Karpas-422 (cell line): ENCODE results near the gene CACNA1C. TPM values are rescaled to one million over a fixed set of nuclear protein-coding genes. Genes with fewer than 3 reads are reported as not detected.

Source experiments
- DNase-seq: peaks from one replicate; pipeline ENCODE4 v3.0.0-alpha.2; 2015
- H2AFZ ChIP-seq: fragments of 200-600 bp; sonication (generic); 2 replicates; pipeline ENCODE4 v1.6.1; 2014; ENCODE audit warnings: antibody characterized with exemption, low read length, mixed read lengths
- H3K27ac ChIP-seq: fragments of 200-600 bp; sonication (generic); 2 replicates; pipeline ENCODE4 v1.5.1; 2014; ENCODE audit warnings: mild to moderate bottlenecking, low read length, moderate library complexity
- H3K27me3 ChIP-seq: fragments of 200-600 bp; sonication (generic); 2 replicates; pipeline ENCODE4 v1.6.1; 2014; ENCODE audit warnings: low read length, mixed read lengths
- H3K36me3 ChIP-seq: fragments of 200-600 bp; sonication (generic); 2 replicates; pipeline ENCODE4 v1.6.1; 2014; ENCODE audit warnings: low read length, mixed read lengths; ENCODE audit not compliant: insufficient read depth
- H3K4me1 ChIP-seq: fragments of 200-600 bp; sonication (generic); 2 replicates; pipeline ENCODE4 v1.6.1; 2014; ENCODE audit warnings: mild to moderate bottlenecking, low read length, mixed read lengths
- H3K4me2 ChIP-seq: fragments of 200-600 bp; sonication (generic); 2 replicates; pipeline ENCODE4 v1.6.1; 2014; ENCODE audit warnings: low read length, low read depth, mild to moderate bottlenecking; ENCODE audit not compliant: poor library complexity, severe bottlenecking
- H3K4me3 ChIP-seq: fragments of 200-600 bp; sonication (generic); 2 replicates; pipeline ENCODE4 v1.5.1; 2014; ENCODE audit warnings: mild to moderate bottlenecking, antibody characterized with exemption, low read length, mixed read lengths
- H3K79me2 ChIP-seq: fragments of 200-600 bp; sonication (generic); 2 replicates; pipeline ENCODE4 v1.6.1; 2014; ENCODE audit warnings: mild to moderate bottlenecking, low read length, mixed read lengths
- H3K9ac ChIP-seq: fragments of 200-600 bp; sonication (generic); 2 replicates; pipeline ENCODE4 v1.6.0; 2014; ENCODE audit warnings: low read length
- H3K9me2 ChIP-seq: fragments of 200-600 bp; sonication (generic), shearing (Covaris generic); replicated peaks from 2 replicates; pipeline ENCODE4 v1.6.0; 2014; ENCODE audit warnings: mild to moderate bottlenecking, low read length, moderate library complexity; ENCODE audit not compliant: insufficient read depth
- H3K9me3 ChIP-seq: fragments of 300-700, 200-600 bp; sonication (generic); 2 replicates; pipeline ENCODE4 v1.6.1; 2014; ENCODE audit warnings: low read length, mixed read lengths
- H4K20me1 ChIP-seq: fragments of 200-600 bp; sonication (generic); 2 replicates; pipeline ENCODE4 v1.6.1; 2014; ENCODE audit warnings: mild to moderate bottlenecking, antibody characterized with exemption, low read length, low read depth; ENCODE audit not compliant: insufficient read depth
- total RNA-seq: library from RNA; depleted of rRNA; stranded (reverse); fragments of >200 nt; shearing (Covaris generic); gene quantifications from 2 replicates; pipeline ENCODE4 v1.2.3, GENCODE V29; 2014; ENCODE audit warnings: low replicate concordance; rRNA removed

The CACNA1C gene
- total RNA-seq, result 0.11 TPM in 1 of 2 replicates, not detected in the other

DNA sequence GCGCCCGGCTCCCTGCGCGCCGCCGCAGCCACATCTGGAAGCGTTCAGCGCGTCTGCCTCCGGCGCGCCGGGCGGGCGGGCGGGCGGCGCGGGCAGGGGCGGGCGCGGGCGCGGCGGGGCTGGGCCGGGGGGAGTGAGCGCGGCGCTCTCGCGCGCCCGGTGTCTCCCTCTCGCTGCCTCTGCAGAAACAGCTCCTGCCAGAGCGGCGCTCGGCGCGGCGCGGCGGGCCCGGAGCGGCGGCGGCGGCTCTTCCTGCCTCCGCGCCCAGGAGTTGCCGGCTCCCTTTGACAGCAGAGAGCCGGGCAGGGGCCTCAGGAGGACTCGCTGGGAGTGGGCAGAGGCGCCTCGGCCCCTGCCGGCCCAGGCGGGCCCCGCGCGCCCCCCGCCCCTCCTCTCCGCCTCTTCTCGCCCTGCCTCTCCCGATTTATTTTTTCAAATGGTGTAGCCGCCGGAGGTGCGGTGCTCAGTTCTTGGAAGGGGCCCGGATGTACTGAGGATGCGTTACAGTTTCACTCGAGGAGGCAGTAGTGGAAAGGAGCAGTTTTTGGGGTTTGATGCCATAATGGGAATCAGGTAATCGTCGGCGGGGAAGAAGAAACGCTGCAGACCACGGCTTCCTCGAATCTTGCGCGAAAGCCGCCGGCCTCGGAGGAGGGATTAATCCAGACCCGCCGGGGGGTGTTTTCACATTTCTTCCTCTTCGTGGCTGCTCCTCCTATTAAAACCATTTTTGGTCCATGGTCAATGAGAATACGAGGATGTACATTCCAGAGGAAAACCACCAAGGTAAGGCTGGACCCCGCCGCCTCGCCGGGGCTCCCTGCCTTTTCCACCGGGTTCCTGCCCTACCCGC is at the start of gene CACNA1C:
CACNA1C (plus strand) TSS at position 162 of the 853 bp plus-strand sequence; CDS start at position 738, 576 bp downstream.
- peaks cover 10% of the 10 kb centered on the region for H3K4me1 ChIP-seq
- H2AFZ ChIP-seq, result no peak within 1 kb of the TSS
- no peaks in the 10 kb centered on the region for H4K20me1 ChIP-seq
- H3K9me2 ChIP-seq, result no peaks in the 10 kb centered on the region
- H3K36me3 ChIP-seq, result no peaks in the 10 kb centered on the region
- no peak within 1 kb of the TSS for H3K4me2 ChIP-seq
- H3K79me2 ChIP-seq, result no peaks in the 10 kb centered on the region
- H3K9ac ChIP-seq, result no peak within 1 kb of the TSS
- DNase-seq, result no peak
- H3K9me3 ChIP-seq, result no peaks in the 10 kb centered on the region
- no peak within 1 kb of the TSS for H3K4me3 ChIP-seq
- no peak within 1 kb of the TSS for H3K27ac ChIP-seq
- H3K27me3 ChIP-seq, result no peaks in the 10 kb centered on the region

- peaks cover 17% of the 10 kb centered on the region for H3K4me1 ChIP-seq
- H3K9me2 ChIP-seq, result no peaks in the 10 kb centered on the region
- DNase-seq, result no peak
- H3K79me2 ChIP-seq, result peaks cover 48% of the 10 kb centered on the region
- H3K9me3 ChIP-seq, result no peaks in the 10 kb centered on the region
- no peaks in the 10 kb centered on the region for H3K36me3 ChIP-seq
- peak overlapping the region; percentile 67; the same call in 1 of the 2 replicates for H2AFZ ChIP-seq
- H4K20me1 ChIP-seq, result no peaks in the 10 kb centered on the region
- H3K27me3 ChIP-seq, result no peaks in the 10 kb centered on the region
- H3K4me3 ChIP-seq, result peak overlapping the region; percentile 83
- H3K9ac ChIP-seq, result peak overlapping the region; percentile 95
- peak overlapping the region; percentile 78 for H3K4me2 ChIP-seq
- H3K27ac ChIP-seq, result peak overlapping the region; percentile 71
Measured at GRCh38 chr12:2003676-2004112, 49.1 kb upstream of the CACNA1C start.

- no peaks in the 10 kb centered on the region for H3K9me2 ChIP-seq
- peak within 1 kb of the TSS; percentile 78 for H3K4me2 ChIP-seq
- H2AFZ ChIP-seq, result peak within 1 kb of the TSS; percentile 92
- H3K27me3 ChIP-seq, result no peaks in the 10 kb centered on the region
- peak within 1 kb of the TSS; percentile 71 for H3K27ac ChIP-seq
- peak within 1 kb of the TSS; percentile 95 for H3K9ac ChIP-seq
- peak; percentile 96 for DNase-seq
- H3K36me3 ChIP-seq, result no peaks in the 10 kb centered on the region
- no peaks in the 10 kb centered on the region for H3K9me3 ChIP-seq
- H3K4me3 ChIP-seq, result peak within 1 kb of the TSS; percentile 83
- H4K20me1 ChIP-seq, result no peaks in the 10 kb centered on the region
- peaks cover 18% of the 10 kb centered on the region for H3K4me1 ChIP-seq
- peaks cover 44% of the 10 kb centered on the region for H3K79me2 ChIP-seq
Measured at GRCh38 chr12:2004113-2004929, 48.5 kb upstream of the CACNA1C start, which contains the start of gene DCP1B. Gene DCP1B, minus strand, starts transcription at chr12:2004457. Its CDS starts 26 bp downstream, at chr12:2004431.

- Histone ChIP-seq H3K4me1 (peaks cover 14% of the 10 kb centered on the region), H3K27ac (no peak overlapping the region), H3K4me3 (no peak overlapping the region), H3K9me3 (no peaks in the 10 kb centered on the region), H2AFZ (no peak overlapping the region), H3K9ac (no peak overlapping the region), H4K20me1 (no peaks in the 10 kb centered on the region), H3K36me3 (no peaks in the 10 kb centered on the region), H3K9me2 (no peaks in the 10 kb centered on the region), H3K4me2 (no peak overlapping the region), H3K27me3 (no peaks in the 10 kb centered on the region), H3K79me2 (peaks cover 3% of the 10 kb centered on the region)
- no peak for DNase-seq
Measured at GRCh38 chr12:2008677-2009076, 44.1 kb upstream of the CACNA1C start.

GRCh38 chr12:2009623-2010022 is 43.2 kb upstream of the CACNA1C start:
- Histone ChIP-seq H2AFZ (no peak overlapping the region), H3K27me3 (no peaks in the 10 kb centered on the region), H3K4me3 (no peak overlapping the region), H3K9ac (no peak overlapping the region), H3K4me2 (no peak overlapping the region), H3K79me2 (no peaks in the 10 kb centered on the region), H3K36me3 (no peaks in the 10 kb centered on the region), H3K9me2 (no peaks in the 10 kb centered on the region), H4K20me1 (no peaks in the 10 kb centered on the region), H3K27ac (no peak overlapping the region), H3K4me1 (peaks cover 14% of the 10 kb centered on the region), H3K9me3 (no peaks in the 10 kb centered on the region)
- DNase-seq, result peak; percentile 56

- no peak overlapping the region for H2AFZ ChIP-seq
- no peak overlapping the region for H3K27ac ChIP-seq
- H3K4me1 ChIP-seq, result peaks cover 16% of the 10 kb centered on the region
- DNase-seq, result no peak
- H3K9me2 ChIP-seq, result no peaks in the 10 kb centered on the region
- no peaks in the 10 kb centered on the region for H4K20me1 ChIP-seq
- no peak overlapping the region for H3K4me2 ChIP-seq
- H3K27me3 ChIP-seq, result no peaks in the 10 kb centered on the region
- H3K9me3 ChIP-seq, result no peaks in the 10 kb centered on the region
- H3K79me2 ChIP-seq, result no peaks in the 10 kb centered on the region
- H3K4me3 ChIP-seq, result no peak overlapping the region
- no peak overlapping the region for H3K9ac ChIP-seq
- H3K36me3 ChIP-seq, result no peaks in the 10 kb centered on the region
Measured at GRCh38 chr12:2011643-2012607, 40.9 kb upstream of the CACNA1C start.

- Histone ChIP-seq H3K79me2 (no peaks in the 10 kb centered on the region), H3K9me2 (no peaks in the 10 kb centered on the region), H3K27ac (no peak overlapping the region), H4K20me1 (no peaks in the 10 kb centered on the region), H3K27me3 (no peaks in the 10 kb centered on the region), H3K4me3 (no peak overlapping the region), H3K36me3 (no peaks in the 10 kb centered on the region), H3K9me3 (no peaks in the 10 kb centered on the region), H2AFZ (no peak overlapping the region), H3K4me2 (no peak overlapping the region), H3K4me1 (peaks cover 18% of the 10 kb centered on the region), H3K9ac (no peak overlapping the region)
- DNase-seq, result no peak
Measured at GRCh38 chr12:2013086-2013485, 39.7 kb upstream of the CACNA1C start.
